Activated T-cell treated with anti-CD3 and anti-CD28 coated beads, Interleukin-2, amount 50 U/mL, for 24 hours (primary cell): ENCODE results near the gene PMVK.

Experiments
- DNase-seq: peaks from one replicate; pipeline ENCODE4 v3.0.0-alpha.2; 2020
- H3K27ac Mint-ChIP-seq: 2 replicates; pipeline ENCODE4 v1.8.0; 2020; ENCODE audit warnings: mild to moderate bottlenecking, mixed read lengths
- H3K27me3 Mint-ChIP-seq: 2 replicates; pipeline ENCODE4 v1.8.0; 2020; ENCODE audit warnings: mixed read lengths
- H3K36me3 Mint-ChIP-seq: 2 replicates; pipeline ENCODE4 v1.8.0; 2020; ENCODE audit warnings: low read depth, mixed read lengths
- H3K4me1 Mint-ChIP-seq: 2 replicates; pipeline ENCODE4 v1.8.0; 2020; ENCODE audit warnings: low read depth, mixed read lengths
- H3K4me3 Mint-ChIP-seq: 2 replicates; pipeline ENCODE4 v1.8.0; 2020; ENCODE audit warnings: mild to moderate bottlenecking, moderate library complexity, mixed read lengths
- H3K9me3 Mint-ChIP-seq: 2 replicates; pipeline ENCODE4 v1.8.0; 2020; ENCODE audit warnings: mixed read lengths

Gene PMVK

GRCh38 chr1:154971341-154971998 is 35.0 kb upstream of the PMVK start:
- Mint-ChIP-seq H3K4me3 (peak overlapping the region; percentile 27), H3K36me3 (peaks cover 52% of the 10 kb centered on the region), H3K27ac (peak overlapping the region; percentile 88), H3K4me1 (peaks cover 33% of the 10 kb centered on the region), H3K9me3 (no peaks in the 10 kb centered on the region), H3K27me3 (no peaks in the 10 kb centered on the region)
- no peak for DNase-seq

GRCh38 chr1:154970631-154971340 is 34.3 kb upstream of the PMVK start, which contains the start of gene SHC1:
TSS of gene SHC1 (minus strand) at chr1:154970747. CDS start at chr1:154970526, 221 bp downstream.
- Mint-ChIP-seq H3K4me1 (peaks cover 33% of the 10 kb centered on the region), H3K27me3 (no peaks in the 10 kb centered on the region), H3K9me3 (no peaks in the 10 kb centered on the region), H3K36me3 (peaks cover 59% of the 10 kb centered on the region), H3K27ac (peak within 1 kb of the TSS; percentile 88), H3K4me3 (peak within 1 kb of the TSS; percentile 40)
- peak; percentile 54 for DNase-seq

- Mint-ChIP-seq H3K4me3 (no peak overlapping the region), H3K4me1 (peaks cover 33% of the 10 kb centered on the region), H3K9me3 (no peaks in the 10 kb centered on the region), H3K27me3 (no peaks in the 10 kb centered on the region), H3K27ac (peak overlapping the region; percentile 88), H3K36me3 (peaks cover 66% of the 10 kb centered on the region)
- DNase-seq: no peak
Observed at GRCh38 chr1:154969860-154970452, 33.4 kb upstream of the PMVK start.

- H3K36me3 Mint-ChIP-seq: peaks cover 74% of the 10 kb centered on the region
- H3K27ac Mint-ChIP-seq: peak overlapping the region; percentile 85
- peaks cover 36% of the 10 kb centered on the region for H3K4me1 Mint-ChIP-seq
- no peaks in the 10 kb centered on the region for H3K9me3 Mint-ChIP-seq
- H3K27me3 Mint-ChIP-seq: no peaks in the 10 kb centered on the region
- no peak overlapping the region for H3K4me3 Mint-ChIP-seq
- no peak for DNase-seq
Observed at GRCh38 chr1:154969246-154969645, 32.7 kb upstream of the PMVK start.

GRCh38 chr1:154968731-154969130 is 32.2 kb upstream of the PMVK start:
- Mint-ChIP-seq H3K9me3 (no peaks in the 10 kb centered on the region), H3K4me1 (peaks cover 40% of the 10 kb centered on the region), H3K27me3 (no peaks in the 10 kb centered on the region), H3K4me3 (no peak overlapping the region), H3K27ac (peak overlapping the region; percentile 85), H3K36me3 (peaks cover 79% of the 10 kb centered on the region)
- DNase-seq: no peak

- H3K4me1 Mint-ChIP-seq: peaks cover 46% of the 10 kb centered on the region
- H3K4me3 Mint-ChIP-seq: no peak overlapping the region
- no peak for DNase-seq
- no peaks in the 10 kb centered on the region for H3K9me3 Mint-ChIP-seq
- peaks cover 87% of the 10 kb centered on the region for H3K36me3 Mint-ChIP-seq
- H3K27ac Mint-ChIP-seq: peak overlapping the region; percentile 68
- no peaks in the 10 kb centered on the region for H3K27me3 Mint-ChIP-seq
Observed at GRCh38 chr1:154967331-154967950, 30.9 kb upstream of the PMVK start.

- H3K36me3 Mint-ChIP-seq: peaks cover 83% of the 10 kb centered on the region
- H3K4me1 Mint-ChIP-seq: peaks cover 36% of the 10 kb centered on the region
- DNase-seq: no peak
- H3K27ac Mint-ChIP-seq: peak overlapping the region; percentile 29
- no peak overlapping the region for H3K4me3 Mint-ChIP-seq
- H3K27me3 Mint-ChIP-seq: no peaks in the 10 kb centered on the region
- no peaks in the 10 kb centered on the region for H3K9me3 Mint-ChIP-seq
Observed at GRCh38 chr1:154966111-154966510, 29.6 kb upstream of the PMVK start.

GRCh38 chr1:154964359-154964758 is 27.8 kb upstream of the PMVK start:
- Mint-ChIP-seq H3K36me3 (peaks cover 90% of the 10 kb centered on the region), H3K4me1 (peaks cover 39% of the 10 kb centered on the region)

GRCh38 chr1:154963643-154964042 is 27.1 kb upstream of the PMVK start:
- Mint-ChIP-seq H3K9me3 (no peaks in the 10 kb centered on the region), H3K36me3 (peaks cover 88% of the 10 kb centered on the region)

More at GRCh38 chr1:154964359-154964758, 27.8 kb upstream of the PMVK start:
- H3K27me3 Mint-ChIP-seq: no peaks in the 10 kb centered on the region
- no peaks in the 10 kb centered on the region for H3K9me3 Mint-ChIP-seq
- peak overlapping the region; percentile 85 for H3K27ac Mint-ChIP-seq
- DNase-seq: no peak
- no peak overlapping the region for H3K4me3 Mint-ChIP-seq

GRCh38 chr1:154962795-154963330 is 26.3 kb upstream of the PMVK start:
- peak; percentile 28 for DNase-seq
- Mint-ChIP-seq H3K4me1 (peaks cover 40% of the 10 kb centered on the region), H3K9me3 (no peaks in the 10 kb centered on the region), H3K27me3 (no peaks in the 10 kb centered on the region), H3K36me3 (peaks cover 88% of the 10 kb centered on the region), H3K27ac (peak overlapping the region; percentile 96), H3K4me3 (peak overlapping the region; percentile 96)

More at GRCh38 chr1:154963643-154964042, 27.1 kb upstream of the PMVK start:
- H3K27me3 Mint-ChIP-seq: no peaks in the 10 kb centered on the region
- no peak for DNase-seq
- H3K4me1 Mint-ChIP-seq: peaks cover 34% of the 10 kb centered on the region
- peak overlapping the region; percentile 85 for H3K27ac Mint-ChIP-seq
- no peak overlapping the region for H3K4me3 Mint-ChIP-seq

- Mint-ChIP-seq H3K27me3 (no peaks in the 10 kb centered on the region), H3K9me3 (no peaks in the 10 kb centered on the region), H3K36me3 (peaks cover 88% of the 10 kb centered on the region), H3K27ac (peak overlapping the region; percentile 96), H3K4me3 (peak overlapping the region; percentile 96), H3K4me1 (peaks cover 44% of the 10 kb centered on the region)
- DNase-seq: no peak
Observed at GRCh38 chr1:154962156-154962749, 25.7 kb upstream of the PMVK start.

- Mint-ChIP-seq H3K4me1 (peaks cover 51% of the 10 kb centered on the region), H3K27me3 (no peaks in the 10 kb centered on the region), H3K27ac (peak within 1 kb of the TSS; percentile 96), H3K36me3 (peaks cover 83% of the 10 kb centered on the region), H3K4me3 (peak within 1 kb of the TSS; percentile 96), H3K9me3 (no peaks in the 10 kb centered on the region)
- peak; percentile 91 for DNase-seq
Observed at GRCh38 chr1:154961207-154962155, 25.0 kb upstream of the PMVK start, which contains the start of gene PYGO2. TSS of gene PYGO2 (minus strand) at chr1:154961782. CDS start at chr1:154961576, 206 bp downstream.
